ENCODE results near the gene ARHGAP11B.
"Not testable (repeated sequence)": the region's sequence is repeated elsewhere in the genome, so short reads cannot be mapped to it uniquely, and the experiment has no call there.

Gene ARHGAP11B

GRCh38 chr15:30675126-30675525 lies 49.2 kb downstream of the ARHGAP11B start:
- H2AK5ac ChIP-seq (ENCODE audit: insufficient read length, low read length), result no peak overlapping the region
- H4K8ac ChIP-seq (replicated peaks; ENCODE audit: insufficient read length, low read depth, low read length), result no peak overlapping the region
- H2BK5ac ChIP-seq (ENCODE audit: insufficient read length, low read length), result no peak overlapping the region
- H3K27me3 Mint-ChIP-seq (ENCODE audit: low read depth), result no peaks in the 10 kb centered on the region
- no peak overlapping the region for H2BK20ac ChIP-seq (ENCODE audit: low read depth, low read length, poor library complexity, severe bottlenecking)
- no peaks in the 10 kb centered on the region for H3K4me1 ChIP-seq (ENCODE audit: insufficient read depth, low read length)
- H3K14ac ChIP-seq (ENCODE audit: insufficient read depth, low read length), result no peak overlapping the region
- no peaks in the 10 kb centered on the region for H3K27me3 ChIP-seq (ENCODE audit: insufficient read depth, low read length)
- no peaks in the 10 kb centered on the region for H3K79me2 ChIP-seq (ENCODE audit: insufficient read depth, low read length)
- no peak overlapping the region for H3K27ac Mint-ChIP-seq
- no peak overlapping the region for H3K23ac ChIP-seq (ENCODE audit: insufficient read length, low read depth, low read length)
- H4K20me1 ChIP-seq (ENCODE audit: control insufficient read depth, insufficient read depth, insufficient read length), result no peaks in the 10 kb centered on the region
- no peak overlapping the region for H3K4ac ChIP-seq (ENCODE audit: low read depth, low read length)
- no peak overlapping the region for H2BK15ac ChIP-seq (ENCODE audit: low read depth, low read length)
- H2BK120ac ChIP-seq (ENCODE audit: low read depth, low read length, poor library complexity, severe bottlenecking), result no peak overlapping the region
- no peak overlapping the region for H3K18ac ChIP-seq (ENCODE audit: insufficient read length, low read depth, low read length)
- no peaks in the 10 kb centered on the region for H3K23me2 ChIP-seq (ENCODE audit: insufficient read length, low read depth, low read length, poor library complexity, severe bottlenecking)
- no peaks in the 10 kb centered on the region for H3K79me1 ChIP-seq (ENCODE audit: insufficient read depth, low read depth, low read length, poor library complexity, severe bottlenecking)
- no peak overlapping the region for H3K4me3 Mint-ChIP-seq
- H3K36me3 Mint-ChIP-seq (ENCODE audit: insufficient read depth in 1 of 3, low read depth in 3 of 3), result peaks cover 15 to 21% (median 17%) of the 10 kb centered on the region in 3 experiments; a peak in 6 of 7 replicates
- no peak for DNase-seq
- no peak overlapping the region for H4K91ac ChIP-seq (ENCODE audit: insufficient read length, low read depth, low read length)
- no peak overlapping the region for H3T11ph ChIP-seq (ENCODE audit: low read length)
- H3K27ac ChIP-seq (ENCODE audit: insufficient read length, low read depth, low read length), result no peak overlapping the region
- H3K9me3 ChIP-seq (ENCODE audit: control insufficient read depth, low read depth, low read length), result no peaks in the 10 kb centered on the region
- TF ChIP-seq CTCF (conservative IDR thresholded peaks at IDR 0.05), result no peak
- no peak overlapping the region for H2BK12ac ChIP-seq (ENCODE audit: insufficient read length, low read depth, low read length)
- no peak overlapping the region for H3K56ac ChIP-seq (ENCODE audit: insufficient read length, low read depth, low read length)
- no peak overlapping the region for H3K9ac ChIP-seq (ENCODE audit: extremely low read depth, insufficient read length, low read length)
- H3K4me2 ChIP-seq (ENCODE audit: insufficient read depth, insufficient read length, low read length), result no peak overlapping the region
- H4K5ac ChIP-seq (ENCODE audit: insufficient read length, low read depth, low read length), result no peak overlapping the region
- H3K9me3 Mint-ChIP-seq, result no peaks in the 10 kb centered on the region
- H2AFZ ChIP-seq (ENCODE audit: low read length), result no peak overlapping the region
- H3K4me1 Mint-ChIP-seq, result peaks cover 0 to 1% of the 10 kb centered on the region in 2 experiments; a peak in 2 of 4 replicates

GRCh38 chr15:30675891-30676290 lies 50.0 kb downstream of the ARHGAP11B start:
- H4K5ac ChIP-seq (ENCODE audit: insufficient read length, low read depth, low read length); H4K20me1 ChIP-seq (ENCODE audit: control insufficient read depth, insufficient read depth, insufficient read length); DNase-seq; H3K23me2 ChIP-seq (ENCODE audit: insufficient read length, low read depth, low read length, poor library complexity, severe bottlenecking); H3K79me2 ChIP-seq (ENCODE audit: insufficient read depth, low read length); H2AFZ ChIP-seq (ENCODE audit: low read length); H2BK120ac ChIP-seq (ENCODE audit: low read depth, low read length, poor library complexity, severe bottlenecking); H2AK5ac ChIP-seq (ENCODE audit: insufficient read length, low read length); H3K27me3 ChIP-seq (ENCODE audit: insufficient read depth, low read length); H3K56ac ChIP-seq (ENCODE audit: insufficient read length, low read depth, low read length); H2BK12ac ChIP-seq (ENCODE audit: insufficient read length, low read depth, low read length); H3K23ac ChIP-seq (ENCODE audit: insufficient read length, low read depth, low read length); H3K14ac ChIP-seq (ENCODE audit: insufficient read depth, low read length); H3K18ac ChIP-seq (ENCODE audit: insufficient read length, low read depth, low read length); H2BK15ac ChIP-seq (ENCODE audit: low read depth, low read length); H3T11ph ChIP-seq (ENCODE audit: low read length); H3K27ac ChIP-seq (ENCODE audit: insufficient read length, low read depth, low read length); H4K91ac ChIP-seq (ENCODE audit: insufficient read length, low read depth, low read length); H3K9me3 Mint-ChIP-seq; H3K4me2 ChIP-seq (ENCODE audit: insufficient read depth, insufficient read length, low read length); H3K27me3 Mint-ChIP-seq (ENCODE audit: low read depth); H3K4ac ChIP-seq (ENCODE audit: low read depth, low read length); H3K4me1 ChIP-seq (ENCODE audit: insufficient read depth, low read length); H4K8ac ChIP-seq (replicated peaks; ENCODE audit: insufficient read length, low read depth, low read length); H2BK20ac ChIP-seq (ENCODE audit: low read depth, low read length, poor library complexity, severe bottlenecking); H3K4me1 Mint-ChIP-seq; H3K9ac ChIP-seq (ENCODE audit: extremely low read depth, insufficient read length, low read length); H3K4me3 Mint-ChIP-seq; H3K79me1 ChIP-seq (ENCODE audit: insufficient read depth, low read depth, low read length, poor library complexity, severe bottlenecking); H3K9me3 ChIP-seq (ENCODE audit: control insufficient read depth, low read depth, low read length); H2BK5ac ChIP-seq (ENCODE audit: insufficient read length, low read length): not testable (repeated sequence)
- no CpG with 5 or more reads among the region's 4 CpGs for WGBS (ENCODE audit: extremely low coverage, insufficient read length, low lambda C conversion rate)
- peak overlapping the region in 2 of 3 experiments; percentile 10 to 52; a peak in 2 of 7 replicates for H3K27ac Mint-ChIP-seq
- H3K36me3 Mint-ChIP-seq (ENCODE audit: insufficient read depth in 1 of 3, low read depth in 3 of 3), result peaks cover 13 to 17% (median 14%) of the 10 kb centered on the region in 3 experiments; a peak in 6 of 7 replicates

Measured in H9 (cell line).